22Rv1 (cell line): Measurements from ENCODE around the gene CCDC190.

Experiments used
- H3K27ac ChIP-seq: fragments of 450-650 bp; 2 replicates; pipeline ENCODE4 v1.5.1; 2017
- CTCF ChIP-seq: fragments of 450-650 bp; IDR thresholded peaks from 2 replicates; pipeline ENCODE4 v1.5.1; 2017; ENCODE audit warnings: mild to moderate bottlenecking
- ZFX ChIP-seq: fragments of 450-650 bp; IDR thresholded peaks from 2 replicates; pipeline ENCODE4 v1.6.1; 2017; ENCODE audit warnings: antibody characterized with exemption, borderline replicate concordance

Gene CCDC190

GRCh38 chr1:162846256-162847212, 14.4 kb downstream of the CCDC190 start:
- no peak for TF ChIP-seq CTCF
- H3K27ac ChIP-seq = no peak overlapping the region

GRCh38 chr1:162844153-162844552, 16.8 kb downstream of the CCDC190 start:
- TF ChIP-seq ZFX (no peak), CTCF (no peak)
- H3K27ac ChIP-seq = no peak overlapping the region

GRCh38 chr1:162840250-162840839, 20.6 kb downstream of the CCDC190 start:
- TF ChIP-seq ZFX (no peak), CTCF (no peak)
- H3K27ac ChIP-seq = no peak overlapping the region

GRCh38 chr1:162838863-162839262, 22.1 kb downstream of the CCDC190 start:
- no peak overlapping the region for H3K27ac ChIP-seq
- no peak for TF ChIP-seq CTCF
- no peak for TF ChIP-seq ZFX

GRCh38 chr1:162835157-162835899, 25.6 kb downstream of the CCDC190 start:
- TF ChIP-seq CTCF (no peak), ZFX (no peak)
- H3K27ac ChIP-seq = no peak overlapping the region

- no peak for TF ChIP-seq ZFX
- no peak for TF ChIP-seq CTCF
- no peak overlapping the region for H3K27ac ChIP-seq
Observed at GRCh38 chr1:162832470-162832869, 28.5 kb downstream of the CCDC190 start.

GRCh38 chr1:162829268-162829667, 31.7 kb downstream of the CCDC190 start:
- no peak for TF ChIP-seq CTCF
- no peak for TF ChIP-seq ZFX
- no peak overlapping the region for H3K27ac ChIP-seq
